Caco-2 (cell line): ENCODE results near the gene CENPL. TPM values are rescaled to one million over a fixed set of nuclear protein-coding genes. Genes with fewer than 3 reads are reported as not detected.
A peak's percentile ranks its signal among the peaks of the same experiment; 100 is the strongest.

ENCODE experiments used
- BruUV-seq: library from RNA; stranded (reverse); fragments of 400-500 nt; replicated peaks from 2 replicates; lab custom pipeline; 2021; lab: Mats Ljungman, UMichigan
- CTCF ChIA-PET: fragments of 300-600 bp; sonication (Branson Sonifier 250); formaldehyde crosslinking; loops from one replicate; lab custom pipeline; 2022; ENCODE audit warnings: antibody characterized with exemption; lab: Charles Lee
- POLR2A ChIA-PET: fragments of 300-600 bp; sonication (Branson Sonifier 250); formaldehyde crosslinking; loops from one replicate; lab custom pipeline; 2022; ENCODE audit warnings: antibody characterized with exemption; lab: Charles Lee
- DNase-seq, 2 experiments: peaks; one replicate each; pipeline versions ENCODE4 v3.0.0 to v3.0.0-alpha.2; 2020 to 2022
- H3K27me3 ChIP-seq: replicated peaks from 2 replicates; pipeline ENCODE4 v1.6.0; 2011; ENCODE audit warnings: low read length; ENCODE audit not compliant: control insufficient read depth, insufficient read depth
- H3K36me3 ChIP-seq: 2 replicates; pipeline ENCODE4 v1.5.1; 2011; ENCODE audit warnings: low read length; ENCODE audit not compliant: control insufficient read depth, insufficient read depth
- H3K4me1 ChIP-seq: fragments of 250-450 bp; sonication (Bioruptor Pico); 2 replicates; pipeline ENCODE4 v1.5.1; 2020; ENCODE audit warnings: mild to moderate bottlenecking
- H3K4me3 ChIP-seq: 2 replicates; pipeline ENCODE4 v1.5.1; 2011; ENCODE audit warnings: low read depth, mild to moderate bottlenecking, control low read depth, low read length
- H3K9me3 ChIP-seq: fragments of 250-450 bp; sonication (Bioruptor Pico); 2 replicates; pipeline ENCODE4 v1.5.1; 2020; ENCODE audit warnings: mild to moderate bottlenecking, moderate library complexity
- H3K27ac Mint-ChIP-seq: one replicate; pipeline ENCODE4 v1.8.0; 2022; ENCODE audit warnings: mixed read lengths; ENCODE audit not compliant: unreplicated experiment
- H3K27me3 Mint-ChIP-seq: one replicate; pipeline ENCODE4 v1.8.0; 2022; ENCODE audit warnings: mixed read lengths; ENCODE audit not compliant: insufficient read depth, unreplicated experiment
- H3K36me3 Mint-ChIP-seq: one replicate; pipeline ENCODE4 v1.8.0; 2022; ENCODE audit warnings: mild to moderate bottlenecking, mixed read lengths; ENCODE audit not compliant: insufficient read depth, unreplicated experiment
- H3K4me1 Mint-ChIP-seq: one replicate; pipeline ENCODE4 v1.8.0; 2022; ENCODE audit warnings: low read depth, mixed read lengths; ENCODE audit not compliant: unreplicated experiment
- H3K4me3 Mint-ChIP-seq: one replicate; pipeline ENCODE4 v1.8.0; 2022; ENCODE audit warnings: mild to moderate bottlenecking, moderate library complexity, mixed read lengths; ENCODE audit not compliant: unreplicated experiment
- H3K9me3 Mint-ChIP-seq: one replicate; pipeline ENCODE4 v1.8.0; 2022; ENCODE audit warnings: mixed read lengths; ENCODE audit not compliant: unreplicated experiment
- CTCF ChIP-seq, 2 experiments: fragments of 200-600 bp in 1 of 2; IDR thresholded peaks; 1 replicate in 1 of 2; 2 replicates in 1 of 2; pipeline versions ENCODE4 v1.5.1 to v1.8.0; 2011 to 2022; ENCODE audit warnings: antibody characterized with exemption in 1 of 2, control low read depth in 1 of 2, inconsistent platforms in 1 of 2, low read depth in 1 of 2, low read length in 1 of 2, mild to moderate bottlenecking in 1 of 2, moderate library complexity in 1 of 2; ENCODE audit not compliant: insufficient read depth in 1 of 2, severe bottlenecking in 1 of 2, unreplicated experiment in 1 of 2
- intact Hi-C: fragments of 100-400 bp; cut with micrococcal nuclease; formaldehyde crosslinking; loops from one replicate; pipeline ENCODE4 v1.10.0; 2022; ENCODE audit not compliant: unreplicated experiment
- total RNA-seq: library from RNA; stranded (reverse); gene quantifications from 2 replicates; pipeline ENCODE4 v1.2.3, GENCODE V29; 2022

CENPL gene
- total RNA-seq, 1 experiment from 2014 or later: 21.3 TPM

- no peaks in the 10 kb centered on the region for H3K36me3 ChIP-seq
- Mint-ChIP-seq H3K4me3 (no peak overlapping the region), H3K9me3 (no peaks in the 10 kb centered on the region), H3K4me1 (peaks cover 11% of the 10 kb centered on the region), H3K27me3 (no peaks in the 10 kb centered on the region), H3K27ac (no peak overlapping the region), H3K36me3 (peaks cover 46% of the 10 kb centered on the region)
- H3K27me3 ChIP-seq: no peaks in the 10 kb centered on the region
- ChIA-PET CTCF (interaction anchor here (0.5 kb wide), 1 partner anchor 437 kb away, joined by 11 read pairs; no protein-coding TSS in a partner anchor), POLR2A (no interaction called here)
- H3K9me3 ChIP-seq: no peaks in the 10 kb centered on the region
- peaks cover 4% of the 10 kb centered on the region; the same call in 1 of the 2 replicates for H3K4me1 ChIP-seq
- intact Hi-C loops: no loop called here
- BruUV-seq: no TSS peak
- no peak overlapping the region for H3K4me3 ChIP-seq
- no peak for DNase-seq
- no peak for TF ChIP-seq CTCF (IDR thresholded peaks at IDR 0.05; ENCODE audit: insufficient read depth in 1 of 2, low read depth in 1 of 2, low read length in 1 of 2, severe bottlenecking in 1 of 2, unreplicated experiment in 1 of 2)
Measured at GRCh38 chr1:173827611-173828010, 2.9 kb upstream of the CENPL start.

- BruUV-seq: TSS peak; percentile 60
- Histone ChIP-seq H3K36me3 (no peaks in the 10 kb centered on the region), H3K9me3 (no peaks in the 10 kb centered on the region), H3K4me3 (peak overlapping the region; percentile 89), H3K27me3 (no peaks in the 10 kb centered on the region), H3K4me1 (peaks cover 8% of the 10 kb centered on the region)
- peak overlapping the region; percentile 100 for H3K4me3 Mint-ChIP-seq
- peak overlapping the region; percentile 100 for H3K27ac Mint-ChIP-seq
- no peak for DNase-seq
- no peak for TF ChIP-seq CTCF (IDR thresholded peaks at IDR 0.05; ENCODE audit: insufficient read depth in 1 of 2, low read depth in 1 of 2, low read length in 1 of 2, severe bottlenecking in 1 of 2, unreplicated experiment in 1 of 2)
- no peaks in the 10 kb centered on the region for H3K9me3 Mint-ChIP-seq
- no peaks in the 10 kb centered on the region for H3K27me3 Mint-ChIP-seq
- CTCF ChIA-PET: no interaction called here
- H3K36me3 Mint-ChIP-seq: peaks cover 47% of the 10 kb centered on the region
- POLR2A ChIA-PET: interaction anchor here (0.6 to 1.8 kb wide), 5 partner anchors 29 to 447 kb away, joined by 3 to 15 read pairs (median 7); partner anchors contain the start of genes KLHL20 and ZBTB37
- peaks cover 24% of the 10 kb centered on the region for H3K4me1 Mint-ChIP-seq
- intact Hi-C loops: loop anchor here (1.0 to 2.0 kb wide), 5 partner anchors 44 to 404 kb away; partner anchors contain the start of genes KLHL20 and ZBTB37
Measured at GRCh38 chr1:173823781-173824314, 835 bp downstream of the CENPL start.

GRCh38 chr1:173821680-173822079 is 3.0 kb downstream of the CENPL start:
- Mint-ChIP-seq H3K9me3 (no peaks in the 10 kb centered on the region), H3K36me3 (peaks cover 52% of the 10 kb centered on the region), H3K4me3 (peak overlapping the region; percentile 100), H3K27me3 (no peaks in the 10 kb centered on the region), H3K4me1 (peaks cover 33% of the 10 kb centered on the region), H3K27ac (peak overlapping the region; percentile 13)
- Histone ChIP-seq H3K36me3 (no peaks in the 10 kb centered on the region), H3K9me3 (no peaks in the 10 kb centered on the region), H3K27me3 (no peaks in the 10 kb centered on the region), H3K4me1 (peaks cover 16% of the 10 kb centered on the region), H3K4me3 (no peak overlapping the region)
- intact Hi-C loops: no loop called here
- DNase-seq: no peak
- POLR2A ChIA-PET: interaction anchor here (0.7 kb wide), 1 partner anchor 287 kb away, joined by 5 read pairs; no protein-coding TSS in a partner anchor
- BruUV-seq: no TSS peak
- CTCF ChIA-PET: no interaction called here
- no peak for TF ChIP-seq CTCF (IDR thresholded peaks at IDR 0.05; ENCODE audit: insufficient read depth in 1 of 2, low read depth in 1 of 2, low read length in 1 of 2, severe bottlenecking in 1 of 2, unreplicated experiment in 1 of 2)
